ENCODE results near the gene SORT1.

The SORT1 gene

DNA sequence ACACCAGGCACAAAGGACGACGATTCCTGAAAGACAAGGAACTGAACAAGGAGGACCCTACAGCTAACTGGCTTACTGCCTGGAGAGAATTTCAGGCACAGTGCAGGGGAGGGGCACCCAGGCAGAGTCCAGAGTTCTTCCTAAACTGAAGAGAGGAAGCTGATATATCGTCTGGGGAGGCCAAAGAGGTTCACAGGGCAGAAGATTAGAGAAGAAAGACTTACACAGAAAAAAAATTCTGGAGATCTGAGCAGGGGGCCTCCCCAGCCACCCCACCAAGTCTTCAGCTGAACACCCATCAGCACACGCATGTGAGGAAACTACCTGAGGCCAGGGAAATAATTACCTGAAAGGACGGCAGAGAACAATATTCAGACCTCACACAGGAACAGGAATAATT lies 24.6 kb downstream of the SORT1 start:
- no peak for TF ChIP-seq ISL1 (CRISPR knock-in tag; IDR thresholded peaks at IDR 0.05)
- TF ChIP-seq SNAI2 (CRISPR knock-in tag; IDR thresholded peaks at IDR 0.05): no peak
- TF ChIP-seq ARNTL (CRISPR knock-in tag; IDR thresholded peaks at IDR 0.05; ENCODE audit: borderline replicate concordance, low read depth): no peak
- TF ChIP-seq PPARA (CRISPR knock-in tag; IDR thresholded peaks at IDR 0.05; ENCODE audit: borderline replicate concordance): no peak
- TF ChIP-seq POU6F1 (CRISPR knock-in tag; IDR thresholded peaks at IDR 0.05; ENCODE audit: borderline replicate concordance, low read depth): no peak
- TF ChIP-seq TSHZ2 (CRISPR knock-in tag; IDR thresholded peaks at IDR 0.05): no peak
- no peak for TF ChIP-seq BACH2 (CRISPR knock-in tag; IDR thresholded peaks at IDR 0.05; ENCODE audit: borderline replicate concordance)
- no peak for TF ChIP-seq CREB5 (CRISPR knock-in tag; IDR thresholded peaks at IDR 0.05; ENCODE audit: low read depth)
- TF ChIP-seq, protein P1, sequence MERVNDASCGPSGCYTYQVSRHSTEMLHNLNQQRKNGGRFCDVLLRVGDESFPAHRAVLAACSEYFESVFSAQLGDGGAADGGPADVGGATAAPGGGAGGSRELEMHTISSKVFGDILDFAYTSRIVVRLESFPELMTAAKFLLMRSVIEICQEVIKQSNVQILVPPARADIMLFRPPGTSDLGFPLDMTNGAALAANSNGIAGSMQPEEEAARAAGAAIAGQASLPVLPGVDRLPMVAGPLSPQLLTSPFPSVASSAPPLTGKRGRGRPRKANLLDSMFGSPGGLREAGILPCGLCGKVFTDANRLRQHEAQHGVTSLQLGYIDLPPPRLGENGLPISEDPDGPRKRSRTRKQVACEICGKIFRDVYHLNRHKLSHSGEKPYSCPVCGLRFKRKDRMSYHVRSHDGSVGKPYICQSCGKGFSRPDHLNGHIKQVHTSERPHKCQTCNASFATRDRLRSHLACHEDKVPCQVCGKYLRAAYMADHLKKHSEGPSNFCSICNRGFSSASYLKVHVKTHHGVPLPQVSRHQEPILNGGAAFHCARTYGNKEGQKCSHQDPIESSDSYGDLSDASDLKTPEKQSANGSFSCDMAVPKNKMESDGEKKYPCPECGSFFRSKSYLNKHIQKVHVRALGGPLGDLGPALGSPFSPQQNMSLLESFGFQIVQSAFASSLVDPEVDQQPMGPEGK (CRISPR knock-in tag; IDR thresholded peaks at IDR 0.05; ENCODE audit: borderline replicate concordance): no peak
- TF ChIP-seq ZC3H10 (CRISPR knock-in tag; IDR thresholded peaks at IDR 0.05): no peak
- no peak for TF ChIP-seq GLIS3 (CRISPR knock-in tag; IDR thresholded peaks at IDR 0.05)
- TF ChIP-seq RARB (CRISPR knock-in tag; IDR thresholded peaks at IDR 0.05): no peak
- TF ChIP-seq ESRRG (CRISPR knock-in tag; IDR thresholded peaks at IDR 0.05): no peak
- ATAC-seq: no peak

GRCh38 chr1:109372281-109372680 lies 25.4 kb downstream of the SORT1 start:
- no peak for ATAC-seq
- TF ChIP-seq, protein P1 (CRISPR knock-in tag; IDR thresholded peaks at IDR 0.05; ENCODE audit: borderline replicate concordance): no peak
- TF ChIP-seq TCF4 (CRISPR knock-in tag; IDR thresholded peaks at IDR 0.05; ENCODE audit: borderline replicate concordance): no peak
- no peak for TF ChIP-seq SNAI2 (CRISPR knock-in tag; IDR thresholded peaks at IDR 0.05)
- no peak for TF ChIP-seq BACH2 (CRISPR knock-in tag; IDR thresholded peaks at IDR 0.05; ENCODE audit: borderline replicate concordance)
- TF ChIP-seq ESRRG (CRISPR knock-in tag; IDR thresholded peaks at IDR 0.05): no peak
- TF ChIP-seq ZFP3 (CRISPR knock-in tag; IDR thresholded peaks at IDR 0.05): no peak
- TF ChIP-seq ZFP30 (CRISPR knock-in tag; IDR thresholded peaks at IDR 0.05): no peak
- no peak for TF ChIP-seq ARNTL (CRISPR knock-in tag; IDR thresholded peaks at IDR 0.05; ENCODE audit: borderline replicate concordance, low read depth)
- no peak for TF ChIP-seq RARB (CRISPR knock-in tag; IDR thresholded peaks at IDR 0.05)
- no peak for TF ChIP-seq ZNF70 (CRISPR knock-in tag; IDR thresholded peaks at IDR 0.05)
- TF ChIP-seq TOX (CRISPR knock-in tag; IDR thresholded peaks at IDR 0.05; ENCODE audit: borderline replicate concordance): no peak
- TF ChIP-seq TSHZ2 (CRISPR knock-in tag; IDR thresholded peaks at IDR 0.05): no peak
- TF ChIP-seq, protein P2, sequence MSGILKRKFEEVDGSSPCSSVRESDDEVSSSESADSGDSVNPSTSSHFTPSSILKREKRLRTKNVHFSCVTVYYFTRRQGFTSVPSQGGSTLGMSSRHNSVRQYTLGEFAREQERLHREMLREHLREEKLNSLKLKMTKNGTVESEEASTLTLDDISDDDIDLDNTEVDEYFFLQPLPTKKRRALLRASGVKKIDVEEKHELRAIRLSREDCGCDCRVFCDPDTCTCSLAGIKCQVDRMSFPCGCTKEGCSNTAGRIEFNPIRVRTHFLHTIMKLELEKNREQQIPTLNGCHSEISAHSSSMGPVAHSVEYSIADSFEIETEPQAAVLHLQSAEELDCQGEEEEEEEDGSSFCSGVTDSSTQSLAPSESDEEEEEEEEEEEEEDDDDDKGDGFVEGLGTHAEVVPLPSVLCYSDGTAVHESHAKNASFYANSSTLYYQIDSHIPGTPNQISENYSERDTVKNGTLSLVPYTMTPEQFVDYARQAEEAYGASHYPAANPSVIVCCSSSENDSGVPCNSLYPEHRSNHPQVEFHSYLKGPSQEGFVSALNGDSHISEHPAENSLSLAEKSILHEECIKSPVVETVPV (CRISPR knock-in tag; IDR thresholded peaks at IDR 0.05): no peak
- no peak for TF ChIP-seq ZC3H10 (CRISPR knock-in tag; IDR thresholded peaks at IDR 0.05)
- no peak for TF ChIP-seq POU6F1 (CRISPR knock-in tag; IDR thresholded peaks at IDR 0.05; ENCODE audit: borderline replicate concordance, low read depth)
- TF ChIP-seq ZNF565 (CRISPR knock-in tag; conservative IDR thresholded peaks at IDR 0.05; ENCODE audit: low read depth): no peak
- TF ChIP-seq ZNF8 (CRISPR knock-in tag; IDR thresholded peaks at IDR 0.05): no peak
- TF ChIP-seq OSR1 (CRISPR knock-in tag; IDR thresholded peaks at IDR 0.05): no peak

Measured in SK-N-SH treated with all-trans-retinoic acid at 6 μM for 48 hours (cell line).